ENCODE measurements around the gene MYL12A. TPM values are rescaled to one million over a fixed set of nuclear protein-coding genes. Genes with fewer than 3 reads are reported as not detected.

MYL12A gene
- total and polyA plus RNA-seq, 2 of the 13 experiments (the other 11 are each of a cell fraction or from before 2014, with no cell fraction given), result 261 to 277 TPM

DNA sequence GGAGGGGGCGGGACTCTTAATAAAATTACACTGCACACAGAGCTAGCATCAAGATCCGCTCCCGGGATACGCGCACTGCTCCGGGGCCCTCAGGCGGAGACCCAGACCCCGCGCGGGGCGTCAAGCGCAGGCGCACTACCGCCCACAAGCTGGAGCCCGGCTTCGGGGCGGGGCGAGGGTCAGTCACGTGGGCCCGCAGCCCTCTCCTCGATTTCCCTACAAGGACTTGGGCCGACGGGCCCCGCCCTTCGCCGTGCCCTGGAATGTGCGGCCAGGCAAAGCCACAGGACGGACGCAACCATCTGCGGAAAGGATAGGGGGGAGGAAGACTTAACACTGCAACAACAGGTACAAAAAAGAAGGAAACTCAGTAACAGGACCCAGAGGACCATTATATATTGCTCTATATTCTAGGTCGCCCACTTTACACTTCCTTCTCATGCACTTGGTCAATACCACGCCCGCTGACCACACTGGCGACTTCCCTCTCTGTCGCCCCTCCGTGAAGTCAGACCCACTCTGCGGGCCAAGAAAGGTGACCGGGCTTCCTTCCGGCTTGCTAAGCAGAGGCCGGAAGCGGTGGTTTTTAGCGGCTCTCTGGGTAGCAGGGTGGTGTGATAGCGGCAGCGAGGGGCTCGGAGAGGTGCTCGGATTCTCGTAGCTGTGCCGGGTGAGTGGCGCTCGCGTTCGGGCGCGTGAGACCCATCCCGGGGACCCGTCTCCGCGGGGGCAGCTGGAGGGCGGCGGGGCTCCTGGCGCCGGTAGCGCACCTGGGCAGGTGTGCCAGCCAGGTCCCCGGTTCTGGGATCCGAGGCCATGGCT is at the start of gene MYL12A (continued):
- 0 out of 4 replicates have a peak, but pooled peaks of 1 of the 2 experiments have one; percentile 12 for TF ChIP-seq EP300 (IDR thresholded peaks at IDR 0.05; ENCODE audit: low read depth in 2 of 2, low read length in 2 of 2)
- TF ChIP-seq EP300 (CRISPR knock-in tag; IDR thresholded peaks at IDR 0.05; ENCODE audit: borderline replicate concordance), result no peak; the same call in 1 of the 2 replicates
- TF ChIP-seq NFE2L2 (IDR thresholded peaks at IDR 0.05; ENCODE audit: low read length), result no peak
- TF ChIP-seq TAF15 (IDR thresholded peaks at IDR 0.05; ENCODE audit: low read depth, low read length, poor library complexity, severe bottlenecking), result peak; percentile 54
- TF ChIP-seq, protein P1, sequence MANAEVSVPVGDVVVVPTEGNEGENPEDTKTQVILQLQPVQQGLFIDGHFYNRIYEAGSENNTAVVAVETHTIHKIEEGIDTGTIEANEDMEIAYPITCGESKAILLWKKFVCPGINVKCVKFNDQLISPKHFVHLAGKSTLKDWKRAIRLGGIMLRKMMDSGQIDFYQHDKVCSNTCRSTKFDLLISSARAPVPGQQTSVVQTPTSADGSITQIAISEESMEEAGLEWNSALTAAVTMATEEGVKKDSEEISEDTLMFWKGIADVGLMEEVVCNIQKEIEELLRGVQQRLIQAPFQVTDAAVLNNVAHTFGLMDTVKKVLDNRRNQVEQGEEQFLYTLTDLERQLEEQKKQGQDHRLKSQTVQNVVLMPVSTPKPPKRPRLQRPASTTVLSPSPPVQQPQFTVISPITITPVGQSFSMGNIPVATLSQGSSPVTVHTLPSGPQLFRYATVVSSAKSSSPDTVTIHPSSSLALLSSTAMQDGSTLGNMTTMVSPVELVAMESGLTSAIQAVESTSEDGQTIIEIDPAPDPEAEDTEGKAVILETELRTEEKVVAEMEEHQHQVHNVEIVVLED (CRISPR knock-in tag; IDR thresholded peaks at IDR 0.05; ENCODE audit: borderline replicate concordance), result peak; percentile 47; the same call in 1 of the 2 replicates
- no peak for TF ChIP-seq CBX2 (IDR thresholded peaks at IDR 0.05; ENCODE audit: low read depth, low read length)
- no peak for TF ChIP-seq CBX2 (CRISPR knock-in tag; IDR thresholded peaks at IDR 0.05; ENCODE audit: low read depth)
- TF ChIP-seq ZNF101 (CRISPR knock-in tag; IDR thresholded peaks at IDR 0.05; ENCODE audit: borderline replicate concordance, low read depth), result no peak
- peak; percentile 95 for TF ChIP-seq TAF1 (CRISPR knock-in tag; IDR thresholded peaks at IDR 0.05)
- TF ChIP-seq, protein P2, sequence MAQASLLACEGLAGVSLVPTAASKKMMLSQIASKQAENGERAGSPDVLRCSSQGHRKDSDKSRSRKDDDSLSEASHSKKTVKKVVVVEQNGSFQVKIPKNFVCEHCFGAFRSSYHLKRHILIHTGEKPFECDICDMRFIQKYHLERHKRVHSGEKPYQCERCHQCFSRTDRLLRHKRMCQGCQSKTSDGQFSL (CRISPR knock-in tag; IDR thresholded peaks at IDR 0.05), result no peak
- no peak for TF ChIP-seq STAT5B (CRISPR knock-in tag; IDR thresholded peaks at IDR 0.05)
- TF ChIP-seq SSRP1 (CRISPR knock-in tag; IDR thresholded peaks at IDR 0.05), result no peak
- TF ChIP-seq SYNCRIP (IDR thresholded peaks at IDR 0.05; ENCODE audit: insufficient read depth, low read depth, low read length), result no peak
- peak; percentile 59; the same call in 1 of the 2 replicates for TF ChIP-seq ZSCAN31 (CRISPR knock-in tag; IDR thresholded peaks at IDR 0.05; ENCODE audit: low read depth)
- peak; percentile 58 for TF ChIP-seq TFDP2 (CRISPR knock-in tag; IDR thresholded peaks at IDR 0.05)
- TF ChIP-seq MAFG (CRISPR knock-in tag; IDR thresholded peaks at IDR 0.05), result no peak
- TF ChIP-seq TCF7L2 (IDR thresholded peaks at IDR 0.05; ENCODE audit: low read depth, low read length), result no peak
- TF ChIP-seq RFX1 (IDR thresholded peaks at IDR 0.05), result no peak
- no peak for TF ChIP-seq ZNF737 (CRISPR knock-in tag; IDR thresholded peaks at IDR 0.05; ENCODE audit: borderline replicate concordance)
- TF ChIP-seq RBM22 (optimal IDR thresholded peaks at IDR 0.05; ENCODE audit: low read length), result no peak
- TF ChIP-seq MED1 (CRISPR knock-in tag; IDR thresholded peaks at IDR 0.05), result peak; percentile 62
- TF ChIP-seq, protein P3, sequence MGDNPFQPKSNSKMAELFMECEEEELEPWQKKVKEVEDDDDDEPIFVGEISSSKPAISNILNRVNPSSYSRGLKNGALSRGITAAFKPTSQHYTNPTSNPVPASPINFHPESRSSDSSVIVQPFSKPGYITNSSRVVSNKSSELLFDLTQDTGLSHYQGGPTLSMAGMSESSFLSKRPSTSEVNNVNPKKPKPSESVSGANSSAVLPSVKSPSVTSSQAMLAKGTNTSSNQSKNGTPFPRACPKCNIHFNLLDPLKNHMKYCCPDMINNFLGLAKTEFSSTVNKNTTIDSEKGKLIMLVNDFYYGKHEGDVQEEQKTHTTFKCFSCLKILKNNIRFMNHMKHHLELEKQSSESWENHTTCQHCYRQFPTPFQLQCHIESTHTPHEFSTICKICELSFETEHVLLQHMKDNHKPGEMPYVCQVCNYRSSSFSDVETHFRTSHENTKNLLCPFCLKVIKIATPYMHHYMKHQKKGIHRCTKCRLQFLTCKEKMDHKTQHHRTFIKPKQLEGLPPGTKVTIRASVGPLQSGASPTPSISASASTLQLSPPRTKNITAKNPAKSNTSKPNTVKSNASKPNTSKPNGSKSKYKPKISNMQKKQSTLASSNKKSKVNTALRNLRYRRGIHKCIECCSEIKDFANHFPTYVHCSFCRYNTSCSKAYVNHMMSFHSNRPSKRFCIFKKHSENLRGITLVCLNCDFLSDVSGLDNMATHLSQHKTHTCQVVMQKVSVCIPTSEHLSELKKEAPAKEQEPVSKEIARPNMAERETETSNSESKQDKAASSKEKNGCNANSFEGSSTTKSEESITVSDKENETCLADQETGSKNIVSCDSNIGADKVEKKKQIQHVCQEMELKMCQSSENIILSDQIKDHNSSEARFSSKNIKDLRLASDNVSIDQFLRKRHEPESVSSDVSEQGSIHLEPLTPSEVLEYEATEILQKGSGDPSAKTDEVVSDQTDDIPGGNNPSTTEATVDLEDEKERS (CRISPR knock-in tag; IDR thresholded peaks at IDR 0.05), result 0 out of 2 replicates have a peak, but pooled peaks have one; percentile 46
- peak; percentile 69; the same call in 1 of the 2 replicates for TF ChIP-seq ZNF589 (CRISPR knock-in tag; conservative IDR thresholded peaks at IDR 0.05)
- no peak; the same call in 1 of the 2 replicates for TF ChIP-seq ZNF24 (IDR thresholded peaks at IDR 0.05)
- TF ChIP-seq POLR2AphosphoS5 (IDR thresholded peaks at IDR 0.05; ENCODE audit: low read depth, low read length), result peak; percentile 94
